Endothelial cell of umbilical vein (primary cell): ENCODE measurements around the gene ATP10A. TPM values are rescaled to one million over a fixed set of nuclear protein-coding genes. Genes with fewer than 3 reads are reported as not detected.

ENCODE experiments used
- BruUV-seq: library from RNA; stranded (reverse); fragments of 400-500 nt; replicated peaks from 2 replicates; lab custom pipeline; 2021; lab: Mats Ljungman, UMichigan
- CTCF ChIA-PET: fragments of 300-600, 350-600 bp; sonication (Branson Sonifier 250); formaldehyde crosslinking; loops from one replicate; lab custom pipeline; 2021; ENCODE audit warnings: antibody characterized with exemption, inconsistent platforms; lab: Charles Lee
- POLR2A ChIA-PET: fragments of 300-600, 350-600 bp; sonication (Branson Sonifier 250); formaldehyde crosslinking; loops from one replicate; lab custom pipeline; 2021; ENCODE audit warnings: antibody characterized with exemption, inconsistent platforms; lab: Charles Lee
- DNase-seq: peaks from one replicate; pipeline ENCODE4 v3.0.0-alpha.2; 2011; ENCODE audit warnings: low read depth, low spot score
- FAIRE-seq: peaks from 2 replicates; lab custom pipeline; 2011; peaks lifted over from hg19 to GRCh38; lab: Jason Lieb, UNC
- H2AFZ ChIP-seq: 2 replicates; pipeline ENCODE4 v1.6.0; 2012; ENCODE audit warnings: low read depth, low read length, control low read depth, inconsistent platforms
- H3K27ac ChIP-seq: 2 replicates; pipeline ENCODE4 v1.5.1; 2011; ENCODE audit warnings: low read depth, mild to moderate bottlenecking, control low read depth, low read length, moderate library complexity; ENCODE audit not compliant: insufficient read depth
- H3K27me3 ChIP-seq, 2 experiments: 2 replicates each; pipeline versions ENCODE4 v1.6.0 to v1.6.1; 2011; ENCODE audit warnings: low read length in 2 of 2, mixed read lengths in 1 of 2; ENCODE audit not compliant: control insufficient read depth in 2 of 2, insufficient read depth in 2 of 2
- H3K36me3 ChIP-seq, 2 experiments: 2 replicates in 1 of 2; 3 replicates in 1 of 2; pipeline ENCODE4 v1.5.1; 2011; ENCODE audit warnings: low read length in 2 of 2, mild to moderate bottlenecking in 1 of 2, moderate library complexity in 1 of 2; ENCODE audit not compliant: control insufficient read depth in 2 of 2, insufficient read depth in 2 of 2; ENCODE audit errors: extremely low read depth in 1 of 2
- H3K4me1 ChIP-seq: 3 replicates; pipeline ENCODE4 v1.5.1; 2011; ENCODE audit warnings: mild to moderate bottlenecking, low read length; ENCODE audit not compliant: control insufficient read depth, insufficient read depth; ENCODE audit errors: extremely low read depth
- H3K4me2 ChIP-seq: 2 replicates; pipeline ENCODE4 v1.6.1; 2011; ENCODE audit warnings: low read length, control low read depth, mixed read lengths; ENCODE audit not compliant: insufficient read depth
- H3K4me3 ChIP-seq, 3 experiments: fragments of 200-600 bp in 1 of 3; sonication (generic), shearing (Covaris generic) in 1 of 3; replicated peaks in 1 of 3; 2 replicates each; pipeline ENCODE4 v1.5.1; 2011 to 2016; ENCODE audit warnings: control low read depth in 3 of 3, low read length in 3 of 3, mild to moderate bottlenecking in 2 of 3, inconsistent platforms in 1 of 3, low read depth in 1 of 3, moderate library complexity in 1 of 3; ENCODE audit not compliant: insufficient read depth in 1 of 3
- H3K79me2 ChIP-seq: 2 replicates; pipeline ENCODE4 v1.6.0; 2012; ENCODE audit warnings: low read length, inconsistent platforms; ENCODE audit not compliant: control insufficient read depth, insufficient read depth
- H3K9ac ChIP-seq: replicated peaks from 2 replicates; pipeline ENCODE3; 2011; ENCODE audit warnings: low read length, control low read depth; ENCODE audit not compliant: insufficient read depth; ENCODE audit errors: extremely low read depth
- H3K9me1 ChIP-seq: replicated peaks from 3 replicates; pipeline ENCODE4 v1.6.0; 2011; ENCODE audit warnings: mild to moderate bottlenecking, low read length; ENCODE audit not compliant: control insufficient read depth, insufficient read depth; ENCODE audit errors: extremely low read depth
- H3K9me3 ChIP-seq: replicated peaks from 2 replicates; pipeline ENCODE4 v1.5.1; 2012; ENCODE audit warnings: low read length, inconsistent platforms; ENCODE audit not compliant: control insufficient read depth, insufficient read depth
- H4K20me1 ChIP-seq: replicated peaks from 2 replicates; pipeline ENCODE3; 2011; ENCODE audit warnings: mild to moderate bottlenecking, low read length; ENCODE audit not compliant: control insufficient read depth, insufficient read depth; ENCODE audit errors: extremely low read depth
- EZH2 ChIP-seq: IDR thresholded peaks from 2 replicates; pipeline ENCODE4 v1.6.1; 2012; ENCODE audit warnings: borderline replicate concordance, low read depth, mild to moderate bottlenecking, moderate library complexity, low read length, inconsistent platforms; ENCODE audit not compliant: severe bottlenecking
- FOS ChIP-seq: IDR thresholded peaks from 2 replicates; pipeline ENCODE4 v1.6.1; 2011; ENCODE audit warnings: mild to moderate bottlenecking, low read length, moderate library complexity, borderline replicate concordance; ENCODE audit not compliant: insufficient read depth
- GATA2 ChIP-seq: IDR thresholded peaks from 2 replicates; pipeline ENCODE4 v1.7.0; 2011; ENCODE audit warnings: low read depth, mild to moderate bottlenecking, moderate library complexity, mixed read lengths, low read length; ENCODE audit not compliant: insufficient read length, insufficient read depth
- MYC ChIP-seq: IDR thresholded peaks from one replicate; pipeline ENCODE4 v1.6.1; 2011; ENCODE audit warnings: mild to moderate bottlenecking, low read depth, low read length
- POLR2A ChIP-seq: IDR thresholded peaks from 2 replicates; pipeline ENCODE4 v1.6.1; 2012; ENCODE audit warnings: low read depth, mild to moderate bottlenecking, control low read depth, low read length
- POLR2AphosphoS5 ChIP-seq: IDR thresholded peaks from 2 replicates; pipeline ENCODE4 v1.6.1; 2012; ENCODE audit warnings: low read depth, mild to moderate bottlenecking, control low read depth, low read length, moderate library complexity; ENCODE audit not compliant: insufficient read depth
- dilution Hi-C: fragments of 300-500 bp; cut with MboI; formaldehyde crosslinking; loops from one replicate; pipeline ENCODE4 v1.15.0; 2019; ENCODE audit warnings: low sequenced_read_pairs; ENCODE audit not compliant: extremely low pct_ligation_motif_present
- intact Hi-C: fragments of 100-400 bp; cut with micrococcal nuclease; formaldehyde crosslinking; loops from one replicate; pipeline ENCODE4 v1.10.0; 2022
- polyA plus RNA-seq, 4 experiments: library from polyadenylated mRNA; depleted of rRNA in 3 of 4; stranded (reverse) in 3 of 4; unstranded in 1 of 4; fragments of >200 nt; gene quantifications; 2 replicates each; pipeline versions ENCODE4 v1.2.1 to v1.2.3, GENCODE V29; 2011 to 2012; ENCODE audit warnings: missing spikeins in 1 of 4
- total RNA-seq: library from RNA; stranded (reverse); gene quantifications from 2 replicates; pipeline ENCODE4 v1.2.3, GENCODE V29; 2021
- TF ChIP-seq, protein P1 (sequence below): IDR thresholded peaks from 2 replicates; pipeline ENCODE4 v1.6.1; 2011; ENCODE audit not compliant: insufficient read depth, insufficient read length

The ATP10A gene
- total and polyA plus RNA-seq, 2 donors (not counting 3 experiments of a cell fraction or from before 2014, with no cell fraction given): not detected

DNA sequence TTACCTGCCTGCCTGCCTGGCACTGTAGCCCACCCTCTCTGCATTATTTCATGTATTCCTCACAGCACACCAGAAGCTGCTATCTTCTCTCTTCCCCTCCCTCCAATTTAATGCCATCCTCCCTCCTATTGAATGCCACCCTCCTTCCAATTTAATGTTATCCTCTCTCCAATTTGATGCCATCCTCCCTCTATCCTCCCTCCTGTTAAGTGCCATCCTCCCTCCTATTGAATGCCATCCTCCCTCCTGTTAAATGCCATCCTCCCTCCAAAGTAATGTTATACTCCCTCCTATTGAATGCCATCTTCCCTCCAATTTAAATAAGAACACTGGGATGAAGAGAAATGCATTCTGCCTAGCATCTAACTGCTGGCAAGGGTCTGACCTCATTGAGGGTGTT, 11.1 kb downstream of the ATP10A start:
- no peaks in the 10 kb centered on the region for H3K4me1 ChIP-seq
- H3K27me3 ChIP-seq: no peaks in the 10 kb centered on the region
- H3K9me3 ChIP-seq: no peaks in the 10 kb centered on the region
- H3K9me1 ChIP-seq: no peaks in the 10 kb centered on the region
- TF ChIP-seq EZH2 (no peak), GATA2 (no peak), MYC (no peak), POLR2AphosphoS5 (no peak), FOS (no peak), POLR2A (no peak)
- TF ChIP-seq, protein P1, sequence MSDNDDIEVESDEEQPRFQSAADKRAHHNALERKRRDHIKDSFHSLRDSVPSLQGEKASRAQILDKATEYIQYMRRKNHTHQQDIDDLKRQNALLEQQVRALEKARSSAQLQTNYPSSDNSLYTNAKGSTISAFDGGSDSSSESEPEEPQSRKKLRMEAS: no peak
- no peak for DNase-seq
- dilution Hi-C loops: no loop called here
- no peak overlapping the region for H3K27ac ChIP-seq
- no peak overlapping the region for H3K4me2 ChIP-seq
- no peak overlapping the region for H3K4me3 ChIP-seq
- CTCF ChIA-PET: no interaction called here
- POLR2A ChIA-PET: no interaction called here
- no peak for FAIRE-seq
- intact Hi-C loops: no loop called here
- no peaks in the 10 kb centered on the region for H3K79me2 ChIP-seq
- no peak overlapping the region for H2AFZ ChIP-seq
- H3K9ac ChIP-seq: no peak overlapping the region
- no peaks in the 10 kb centered on the region for H4K20me1 ChIP-seq
- H3K36me3 ChIP-seq: no peaks in the 10 kb centered on the region
- no TSS peak for BruUV-seq
